ENCODE data around the gene HDAC4. TPM values are rescaled to one million over a fixed set of nuclear protein-coding genes. Genes with fewer than 3 reads are reported as not detected.
A peak's percentile ranks its signal among the peaks of the same experiment; 100 is the strongest.

The HDAC4 gene
- total and polyA plus RNA-seq, 2 experiments from 2014 or later = 9.3 to 10.8 TPM

GRCh38 chr2:239143858-239144712 is 256.7 kb downstream of the HDAC4 start:
- H3K4me1 ChIP-seq (ENCODE audit: insufficient read depth) = no peaks in the 10 kb centered on the region
- H3K9me2 ChIP-seq (replicated peaks; ENCODE audit: insufficient read depth) = no peaks in the 10 kb centered on the region
- H3K4me2 ChIP-seq = no peak overlapping the region
- no peaks in the 10 kb centered on the region for H3K27me3 ChIP-seq
- H4K20me1 ChIP-seq (ENCODE audit: insufficient read depth, poor library complexity, severe bottlenecking) = no peaks in the 10 kb centered on the region
- H2AFZ ChIP-seq = no peak overlapping the region
- no peak overlapping the region for H3K27ac ChIP-seq
- 84% methylated on average over 29 of the region's 29 CpGs for WGBS (ENCODE audit: low lambda C conversion rate, missing lambda C conversion rate)
- TF ChIP-seq EZH2 (IDR thresholded peaks at IDR 0.05; ENCODE audit: borderline replicate concordance) (no peak), EZH2phosphoT487 (IDR thresholded peaks at IDR 0.05; ENCODE audit: low read depth, severe bottlenecking, unreplicated experiment) (no peak), CTCF (IDR thresholded peaks at IDR 0.05; ENCODE audit: poor library complexity) (peak; percentile 64)
- peak; percentile 57 for DNase-seq (ENCODE audit: low spot score)
- H3K79me2 ChIP-seq = no peaks in the 10 kb centered on the region
- H3K36me3 ChIP-seq (replicated peaks; ENCODE audit: insufficient read depth, low read depth) = no peaks in the 10 kb centered on the region
- no peak overlapping the region for H3K4me3 ChIP-seq
- H3K9me3 ChIP-seq (ENCODE audit: low read depth) = no peaks in the 10 kb centered on the region

GRCh38 chr2:239142806-239143205 is 258.0 kb downstream of the HDAC4 start:
- Histone ChIP-seq H3K9me2 (replicated peaks; ENCODE audit: insufficient read depth) (no peaks in the 10 kb centered on the region), H3K79me2 (no peaks in the 10 kb centered on the region), H3K9me3 (ENCODE audit: low read depth) (no peaks in the 10 kb centered on the region), H3K4me1 (ENCODE audit: insufficient read depth) (no peaks in the 10 kb centered on the region), H3K27ac (no peak overlapping the region), H3K27me3 (no peaks in the 10 kb centered on the region), H3K4me2 (no peak overlapping the region), H3K36me3 (replicated peaks; ENCODE audit: insufficient read depth, low read depth) (no peaks in the 10 kb centered on the region), H2AFZ (no peak overlapping the region), H4K20me1 (ENCODE audit: insufficient read depth, poor library complexity, severe bottlenecking) (no peaks in the 10 kb centered on the region), H3K4me3 (no peak overlapping the region)
- TF ChIP-seq CTCF (IDR thresholded peaks at IDR 0.05; ENCODE audit: poor library complexity) (no peak), EZH2 (IDR thresholded peaks at IDR 0.05; ENCODE audit: borderline replicate concordance) (no peak), EZH2phosphoT487 (IDR thresholded peaks at IDR 0.05; ENCODE audit: low read depth, severe bottlenecking, unreplicated experiment) (no peak)
- 96% methylated on average over 9 of the region's 9 CpGs for WGBS (ENCODE audit: low lambda C conversion rate, missing lambda C conversion rate)
- no peak for DNase-seq (ENCODE audit: low spot score)

- Histone ChIP-seq H2AFZ (no peak overlapping the region), H3K79me2 (no peaks in the 10 kb centered on the region), H3K27me3 (no peaks in the 10 kb centered on the region), H3K9me3 (ENCODE audit: low read depth) (no peaks in the 10 kb centered on the region), H3K4me3 (no peak overlapping the region), H3K9me2 (replicated peaks; ENCODE audit: insufficient read depth) (no peaks in the 10 kb centered on the region), H3K4me2 (no peak overlapping the region), H3K36me3 (replicated peaks; ENCODE audit: insufficient read depth, low read depth) (no peaks in the 10 kb centered on the region), H4K20me1 (ENCODE audit: insufficient read depth, poor library complexity, severe bottlenecking) (no peaks in the 10 kb centered on the region), H3K27ac (no peak overlapping the region), H3K4me1 (ENCODE audit: insufficient read depth) (no peaks in the 10 kb centered on the region)
- no peak for DNase-seq (ENCODE audit: low spot score)
- TF ChIP-seq CTCF (IDR thresholded peaks at IDR 0.05; ENCODE audit: poor library complexity) (no peak), EZH2phosphoT487 (IDR thresholded peaks at IDR 0.05; ENCODE audit: low read depth, severe bottlenecking, unreplicated experiment) (no peak), EZH2 (IDR thresholded peaks at IDR 0.05; ENCODE audit: borderline replicate concordance) (no peak)
- WGBS (ENCODE audit: low lambda C conversion rate, missing lambda C conversion rate) = 97% methylated on average over 13 of the region's 13 CpGs
Measured at GRCh38 chr2:239142296-239142695, 258.5 kb downstream of the HDAC4 start.
